HAP-1 (cell line): ENCODE data around the gene KCNE4.

Experiments
- DNase-seq, 2 experiments: peaks; one replicate each; pipeline ENCODE4 v3.0.0-alpha.2; 2016 to 2020; ENCODE audit warnings: low spot score in 2 of 2
- H3K27me3 ChIP-seq: fragments of 250-450 bp; sonication (Bioruptor Pico); 2 replicates; pipeline ENCODE4 v1.5.1; 2020; ENCODE audit warnings: low read depth, mild to moderate bottlenecking, moderate library complexity
- H3K36me3 ChIP-seq: fragments of 250-450 bp; sonication (Bioruptor Pico); replicated peaks from 2 replicates; pipeline ENCODE4 v1.5.1; 2020; ENCODE audit warnings: mild to moderate bottlenecking
- H3K4me1 ChIP-seq: fragments of 250-450 bp; sonication (Bioruptor Pico); 2 replicates; pipeline ENCODE4 v1.5.1; 2020; ENCODE audit warnings: mild to moderate bottlenecking
- H3K4me3 ChIP-seq: fragments of 250-450 bp; sonication (Bioruptor Pico); 2 replicates; pipeline ENCODE4 v1.5.1; 2020; ENCODE audit warnings: mild to moderate bottlenecking, moderate library complexity
- H3K9me3 ChIP-seq: fragments of 250-450 bp; sonication (Bioruptor Pico); 2 replicates; pipeline ENCODE4 v1.5.1; 2020; ENCODE audit warnings: mild to moderate bottlenecking, moderate library complexity
- in situ Hi-C: fragments of 300-500 bp; cut with MboI; formaldehyde crosslinking; loops from 3 replicates; pipeline ENCODE4 v1.14.3; 2020; ENCODE audit warnings: low sequenced_read_pairs, inconsistent platforms, mixed read lengths

KCNE4 gene

DNA sequence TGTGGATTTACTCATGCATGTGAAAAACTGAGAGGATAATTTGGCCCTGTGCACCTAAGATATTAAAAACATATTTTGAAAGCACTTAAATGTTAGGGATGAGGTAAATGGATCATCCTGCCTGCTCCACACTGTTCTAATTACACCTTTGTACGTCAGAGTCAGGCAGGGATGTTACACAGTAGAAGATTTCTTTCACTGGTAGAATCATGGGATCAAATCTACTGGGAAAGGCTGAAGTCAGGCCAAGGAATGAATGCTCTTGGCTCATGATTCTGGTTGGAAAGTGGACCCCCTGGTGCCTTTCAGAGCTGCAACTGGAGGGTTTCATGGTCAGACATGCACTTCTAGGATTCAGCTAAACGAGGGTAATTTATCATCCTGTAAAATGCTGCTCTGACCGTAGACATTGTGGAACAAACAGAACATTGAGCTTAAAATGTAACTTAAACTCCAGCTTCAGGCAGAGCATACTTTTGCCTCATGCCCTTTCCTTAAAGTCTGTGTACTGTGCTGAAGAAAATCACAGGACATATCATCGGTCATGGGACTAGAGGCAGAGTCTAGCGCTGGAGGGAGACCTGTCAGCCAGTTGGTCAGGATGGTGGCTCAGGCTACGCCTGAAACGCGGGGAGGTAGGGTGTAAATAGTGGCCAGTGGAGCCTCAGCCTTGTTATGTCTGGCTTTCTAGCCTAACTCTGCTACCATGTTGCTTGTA, 4.9 kb downstream of the KCNE4 start:
- 0 out of 2 replicates have a peak, but pooled peaks cover 2% of the 10 kb centered on the region for H3K27me3 ChIP-seq
- no peaks in the 10 kb centered on the region for H3K4me1 ChIP-seq
- H3K4me3 ChIP-seq = no peak overlapping the region
- no peaks in the 10 kb centered on the region for H3K36me3 ChIP-seq
- no peak for DNase-seq
- no peaks in the 10 kb centered on the region for H3K9me3 ChIP-seq
- in situ Hi-C loops = no loop called here

GRCh38 chr2:223057569-223057968, 5.6 kb downstream of the KCNE4 start:
- no peaks in the 10 kb centered on the region for H3K9me3 ChIP-seq
- in situ Hi-C loops = no loop called here
- no peak overlapping the region for H3K4me3 ChIP-seq
- 0 out of 2 replicates have a peak, but pooled peaks cover 2% of the 10 kb centered on the region for H3K27me3 ChIP-seq
- no peaks in the 10 kb centered on the region for H3K36me3 ChIP-seq
- no peak for DNase-seq
- H3K4me1 ChIP-seq = no peaks in the 10 kb centered on the region

DNA sequence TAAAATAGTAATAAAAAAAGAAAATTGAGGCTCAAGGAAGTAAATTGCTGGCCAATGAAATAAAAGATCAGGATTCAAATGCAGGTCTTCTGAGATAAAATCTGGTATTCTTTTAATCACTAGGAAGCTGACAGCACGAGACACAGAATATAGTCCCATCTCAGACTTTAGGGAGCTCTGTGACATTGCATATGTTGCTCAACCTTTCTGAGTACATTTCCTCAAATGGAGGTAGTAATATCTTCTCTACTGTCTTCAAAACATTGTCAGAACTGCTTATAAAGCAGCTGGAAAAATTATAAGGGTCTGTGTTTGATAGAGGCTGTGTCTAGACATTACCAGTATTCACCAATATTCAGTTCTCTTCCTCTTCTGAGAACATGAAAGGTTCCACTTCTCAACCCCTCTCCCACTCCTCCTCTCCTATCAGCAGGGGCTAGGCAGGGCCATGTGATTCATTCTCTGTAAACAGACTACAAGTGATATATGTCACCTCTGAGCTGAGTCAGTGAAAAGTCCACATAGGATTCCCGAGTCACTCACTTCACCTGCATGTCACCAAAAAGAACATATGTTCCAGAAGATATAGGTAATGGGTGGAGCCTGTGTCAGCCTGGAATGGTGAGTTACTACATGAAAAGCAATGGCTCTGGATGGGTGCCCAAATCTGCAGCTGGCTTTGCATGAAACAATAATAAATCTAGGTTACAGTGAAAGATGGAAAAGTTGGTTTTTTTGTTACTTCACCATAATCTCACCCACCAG, 7.1 kb downstream of the KCNE4 start:
- Histone ChIP-seq H3K27me3 (peaks cover 7% of the 10 kb centered on the region; the same call in 1 of the 2 replicates), H3K9me3 (no peaks in the 10 kb centered on the region), H3K36me3 (no peaks in the 10 kb centered on the region), H3K4me1 (no peaks in the 10 kb centered on the region), H3K4me3 (no peak overlapping the region)
- in situ Hi-C loops = no loop called here
- no peak for DNase-seq

- in situ Hi-C loops = no loop called here
- Histone ChIP-seq H3K4me3 (no peak overlapping the region), H3K4me1 (no peaks in the 10 kb centered on the region), H3K27me3 (peaks cover 8% of the 10 kb centered on the region; the same call in 1 of the 2 replicates), H3K36me3 (no peaks in the 10 kb centered on the region), H3K9me3 (no peaks in the 10 kb centered on the region)
- DNase-seq = no peak
Measured at GRCh38 chr2:223060201-223060825, 8.3 kb downstream of the KCNE4 start.

DNA sequence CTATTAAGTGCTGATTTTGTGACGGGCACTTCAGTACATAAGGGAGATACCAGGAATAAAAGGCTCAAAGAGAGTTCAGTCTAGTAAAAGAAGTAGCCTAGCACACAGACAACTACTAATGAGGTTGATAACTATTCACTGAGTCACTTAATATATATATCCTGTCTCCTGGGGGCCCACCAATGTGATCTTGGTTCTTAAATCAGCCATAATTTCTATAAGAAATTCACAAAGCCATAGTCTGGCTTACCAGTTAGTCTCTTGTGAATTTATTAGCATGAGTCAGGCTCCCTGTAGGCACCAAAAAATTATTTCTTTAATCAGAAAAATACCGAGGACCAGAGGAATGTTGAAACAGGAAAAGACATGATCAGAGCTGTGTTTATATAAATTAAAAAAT, 10.4 kb downstream of the KCNE4 start:
- in situ Hi-C loops = no loop called here

GRCh38 chr2:223065107-223065506, 13.1 kb downstream of the KCNE4 start:
- DNase-seq = no peak
- Histone ChIP-seq H3K9me3 (no peaks in the 10 kb centered on the region), H3K27me3 (peaks cover 8% of the 10 kb centered on the region; the same call in 1 of the 2 replicates), H3K4me1 (no peaks in the 10 kb centered on the region), H3K4me3 (no peak overlapping the region), H3K36me3 (no peaks in the 10 kb centered on the region)
- in situ Hi-C loops = no loop called here

More for the DNA sequence above, 10.4 kb downstream of the KCNE4 start:
- no peaks in the 10 kb centered on the region for H3K4me1 ChIP-seq
- no peak for DNase-seq
- H3K27me3 ChIP-seq = peaks cover 8% of the 10 kb centered on the region; the same call in 1 of the 2 replicates
- H3K4me3 ChIP-seq = no peak overlapping the region
- H3K9me3 ChIP-seq = no peaks in the 10 kb centered on the region
- H3K36me3 ChIP-seq = no peaks in the 10 kb centered on the region

DNA sequence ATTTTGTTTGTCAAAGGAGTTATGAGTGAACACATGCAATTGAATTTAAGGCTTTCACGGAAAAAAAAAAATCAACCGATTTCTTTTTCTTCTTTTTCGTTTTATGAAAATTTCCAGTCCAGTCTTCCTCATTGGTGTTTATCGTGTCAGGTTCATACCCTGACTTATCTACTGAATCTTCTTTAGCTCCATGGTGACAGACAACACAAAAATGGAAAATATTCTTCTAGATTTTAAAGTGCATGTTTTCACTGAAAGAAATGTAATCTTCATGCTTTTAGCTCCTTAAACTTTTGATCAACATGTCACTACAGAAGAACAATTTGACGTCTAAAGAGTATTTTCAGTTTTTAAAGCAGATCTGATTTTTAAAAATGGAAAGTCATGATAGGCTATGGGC, 14.7 kb downstream of the KCNE4 start:
- H3K27me3 ChIP-seq = peaks cover 5% of the 10 kb centered on the region; the same call in 1 of the 2 replicates
- DNase-seq = no peak
- H3K9me3 ChIP-seq = no peaks in the 10 kb centered on the region
- no peak overlapping the region for H3K4me3 ChIP-seq
- in situ Hi-C loops = no loop called here
- H3K36me3 ChIP-seq = no peaks in the 10 kb centered on the region
- H3K4me1 ChIP-seq = no peaks in the 10 kb centered on the region

GRCh38 chr2:223068071-223068470, 16.1 kb downstream of the KCNE4 start:
- no peaks in the 10 kb centered on the region for H3K36me3 ChIP-seq
- no peaks in the 10 kb centered on the region for H3K9me3 ChIP-seq
- H3K4me1 ChIP-seq = no peaks in the 10 kb centered on the region
- peaks cover 5% of the 10 kb centered on the region; the same call in 1 of the 2 replicates for H3K27me3 ChIP-seq
- no peak overlapping the region for H3K4me3 ChIP-seq
- DNase-seq = no peak
- in situ Hi-C loops = no loop called here

DNA sequence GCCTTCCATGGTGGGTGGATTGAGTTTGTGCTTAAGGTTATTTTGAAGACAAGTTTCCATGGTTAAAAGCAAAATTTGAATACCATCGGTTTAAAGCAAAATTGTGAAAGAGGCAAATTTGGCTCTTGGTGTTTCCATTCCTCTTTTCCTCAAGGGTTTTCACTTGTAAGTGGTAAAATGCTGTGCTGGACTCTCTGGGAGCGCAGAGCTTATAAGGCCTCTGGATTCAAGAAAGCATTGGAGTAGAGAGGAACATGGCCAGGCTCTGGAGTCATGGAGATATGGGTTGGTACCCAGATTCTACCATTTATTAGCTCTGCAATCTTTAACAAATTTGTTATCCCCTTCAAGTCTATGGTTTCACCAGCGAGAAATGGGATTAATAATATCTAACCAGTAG, 17.5 kb downstream of the KCNE4 start:
- no peak for DNase-seq
- no peaks in the 10 kb centered on the region; the same call in 1 of the 2 replicates for H3K27me3 ChIP-seq
- H3K4me3 ChIP-seq = no peak overlapping the region
- in situ Hi-C loops = no loop called here
- no peaks in the 10 kb centered on the region for H3K4me1 ChIP-seq
- no peaks in the 10 kb centered on the region for H3K9me3 ChIP-seq
- H3K36me3 ChIP-seq = no peaks in the 10 kb centered on the region

- no peak for DNase-seq
- no peaks in the 10 kb centered on the region for H3K4me1 ChIP-seq
- no peaks in the 10 kb centered on the region for H3K9me3 ChIP-seq
- no peaks in the 10 kb centered on the region for H3K36me3 ChIP-seq
- no peak overlapping the region for H3K4me3 ChIP-seq
- in situ Hi-C loops = no loop called here
- no peaks in the 10 kb centered on the region; the same call in 1 of the 2 replicates for H3K27me3 ChIP-seq
Measured at GRCh38 chr2:223069988-223070387, 18.0 kb downstream of the KCNE4 start.

- Histone ChIP-seq H3K4me1 (no peaks in the 10 kb centered on the region), H3K4me3 (no peak overlapping the region), H3K27me3 (no peaks in the 10 kb centered on the region; the same call in 1 of the 2 replicates), H3K36me3 (no peaks in the 10 kb centered on the region), H3K9me3 (no peaks in the 10 kb centered on the region)
- no peak for DNase-seq
- in situ Hi-C loops = no loop called here
Measured at GRCh38 chr2:223071139-223071538, 19.1 kb downstream of the KCNE4 start.

DNA sequence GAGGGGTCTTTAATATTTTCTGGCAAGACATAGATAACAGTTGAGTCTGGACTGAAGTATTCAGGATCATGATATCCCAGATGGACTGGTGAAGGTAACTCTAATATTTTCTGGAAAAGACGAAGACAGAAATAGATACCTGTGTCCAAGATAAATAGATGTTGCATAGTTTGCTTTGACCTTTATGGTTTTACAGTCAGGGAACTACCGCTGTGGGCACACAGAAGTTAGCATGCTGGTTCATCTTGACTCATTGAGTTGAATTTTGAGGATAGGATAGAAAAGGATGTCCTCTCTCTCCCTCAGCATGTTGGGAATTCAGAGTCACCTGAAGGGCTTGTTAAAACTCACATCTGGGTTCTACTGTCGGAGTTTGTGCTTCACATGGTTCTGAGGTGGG, 20.8 kb downstream of the KCNE4 start:
- no peaks in the 10 kb centered on the region for H3K4me1 ChIP-seq
- H3K36me3 ChIP-seq = no peaks in the 10 kb centered on the region
- H3K4me3 ChIP-seq = no peak overlapping the region
- no peaks in the 10 kb centered on the region for H3K9me3 ChIP-seq
- DNase-seq = no peak
- in situ Hi-C loops = no loop called here
- H3K27me3 ChIP-seq = no peaks in the 10 kb centered on the region

- Histone ChIP-seq H3K9me3 (no peaks in the 10 kb centered on the region), H3K4me3 (no peak overlapping the region), H3K4me1 (no peaks in the 10 kb centered on the region), H3K36me3 (no peaks in the 10 kb centered on the region), H3K27me3 (no peaks in the 10 kb centered on the region)
- DNase-seq = no peak
- in situ Hi-C loops = no loop called here
Measured at GRCh38 chr2:223075301-223076270, 23.6 kb downstream of the KCNE4 start.
